GM12892 (cell line): ENCODE measurements around the gene SPECC1.

ENCODE experiments used
- POLR2A ChIP-seq: IDR thresholded peaks from 2 replicates; pipeline ENCODE4 v1.6.1; 2011; ENCODE audit warnings: low read depth, low read length, control low read depth
- TAF1 ChIP-seq: IDR thresholded peaks from 2 replicates; pipeline ENCODE4 v1.6.1; 2011; ENCODE audit warnings: low read depth, mild to moderate bottlenecking, control low read depth, low read length, borderline replicate concordance

GRCh38 chr17:20226814-20227482, 217.8 kb downstream of the SPECC1 start:
- TF ChIP-seq POLR2A (no peak), TAF1 (no peak)
